HG03558 (cell line): ENCODE results near the gene MAN1A1.

ENCODE experiments used
- ATAC-seq: cut with Tn5 transposase; IDR thresholded peaks from one replicate; pipeline ENCODE4 v1.9.1; 2021; ENCODE audit warnings: moderate number of reproducible peaks; ENCODE audit not compliant: unreplicated experiment; ENCODE audit errors: extremely low read depth

MAN1A1 gene

GRCh38 chr6:119247504-119247903 is 102.1 kb downstream of the MAN1A1 start:
- no peak for ATAC-seq

- no peak for ATAC-seq
These were observed 105.9 kb downstream of the MAN1A1 start for GRCh38 chr6:119243657-119244056.

DNA sequence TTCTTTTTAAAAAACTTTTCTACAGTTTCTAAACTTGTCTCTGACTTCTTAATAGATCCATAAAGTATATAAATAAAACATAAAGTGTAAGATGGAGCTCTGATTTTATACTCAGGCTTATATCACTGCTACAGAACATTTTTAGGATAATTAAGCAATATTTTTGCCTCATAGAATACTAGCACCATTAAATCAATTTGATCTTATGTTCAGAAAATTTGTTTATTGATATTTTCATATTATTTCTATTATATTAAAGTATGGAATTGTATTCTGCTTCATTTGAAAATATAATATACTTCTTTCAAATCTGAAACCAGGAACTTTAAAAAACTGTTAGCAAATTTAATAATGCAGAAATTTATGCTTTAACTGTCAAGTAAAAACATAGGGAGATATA is 106.5 kb downstream of the MAN1A1 start:
- ATAC-seq = no peak

DNA sequence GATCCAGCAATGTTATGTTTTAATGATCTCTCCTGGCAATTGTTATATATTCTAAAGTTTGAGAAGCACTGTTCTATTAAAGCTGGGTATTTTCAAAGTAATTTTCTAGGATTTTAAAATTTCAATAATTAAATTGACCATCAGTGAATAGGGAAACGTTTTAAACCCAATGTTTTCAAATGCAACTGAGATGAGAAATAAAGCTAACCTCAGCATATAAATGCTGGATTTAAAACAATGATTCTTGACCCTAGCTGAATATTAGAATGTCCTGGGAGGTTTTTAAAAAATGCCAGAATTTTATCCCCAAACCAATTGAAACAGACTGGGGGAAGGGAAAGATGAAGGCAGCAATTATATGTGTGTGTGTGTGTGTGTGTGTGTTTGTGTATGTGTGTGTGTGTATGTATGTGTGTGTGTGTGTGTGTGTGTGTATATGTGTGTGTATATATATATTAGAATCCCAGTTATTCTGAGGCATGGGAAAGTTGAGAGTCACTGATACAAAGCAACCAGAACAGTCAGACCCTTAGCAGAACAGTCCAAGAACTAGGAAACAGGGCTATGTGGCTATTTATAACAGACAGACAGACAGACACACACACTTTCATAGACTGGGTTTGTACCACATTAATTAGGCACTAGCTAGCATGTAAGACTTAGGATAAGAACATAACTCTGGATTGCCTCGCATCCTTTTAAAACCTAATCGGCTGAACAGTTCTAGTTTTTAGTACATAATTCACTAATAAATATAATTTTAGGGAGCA is 107.8 kb downstream of the MAN1A1 start:
- no peak for ATAC-seq

- peak; percentile 42 for ATAC-seq
These were observed 108.5 kb downstream of the MAN1A1 start for GRCh38 chr6:119241111-119241465.

DNA sequence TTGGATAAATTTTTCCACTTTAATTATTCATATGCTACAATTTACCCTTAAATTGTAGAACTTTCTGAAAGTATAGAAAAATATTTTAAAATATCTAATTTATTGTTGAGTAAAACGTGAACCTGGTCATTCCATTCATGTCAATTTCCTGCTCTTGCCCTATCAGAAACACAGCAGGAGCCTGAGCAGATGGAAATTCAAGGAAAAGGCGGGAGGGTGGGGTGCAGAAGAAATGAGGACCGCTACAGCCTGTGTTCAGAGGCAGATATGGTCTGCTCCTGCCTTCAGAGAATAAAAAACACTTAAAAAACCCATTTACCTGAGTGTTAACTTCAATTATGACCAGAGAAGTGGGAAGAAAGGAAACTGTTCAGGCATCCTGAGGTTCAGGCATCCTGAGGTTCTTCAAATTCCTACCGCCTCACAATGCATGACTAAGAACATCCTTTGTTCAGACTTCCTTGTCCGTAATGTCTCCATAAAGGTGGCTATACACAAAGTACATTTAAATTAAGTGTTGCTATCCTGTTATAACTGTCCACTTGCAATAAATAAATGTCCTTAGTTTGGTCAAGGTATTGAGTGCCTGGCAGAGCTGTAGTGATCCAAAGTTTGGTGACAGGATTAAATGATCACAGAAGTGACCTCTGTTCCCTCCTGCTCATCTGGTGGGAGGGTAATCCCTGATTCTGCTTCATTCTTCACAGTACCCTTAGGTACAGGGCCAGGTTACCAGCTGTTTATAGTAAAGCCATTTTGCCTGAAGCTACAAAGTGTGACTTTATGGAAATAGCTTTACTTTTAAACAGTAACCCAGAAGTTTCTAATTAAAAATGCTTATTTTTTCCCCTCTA is 109.1 kb downstream of the MAN1A1 start:
- peak; percentile 24 for ATAC-seq

- no peak for ATAC-seq
These were observed 112.3 kb downstream of the MAN1A1 start for GRCh38 chr6:119237177-119237715.

GRCh38 chr6:119234941-119235340 is 114.6 kb downstream of the MAN1A1 start:
- ATAC-seq = no peak

DNA sequence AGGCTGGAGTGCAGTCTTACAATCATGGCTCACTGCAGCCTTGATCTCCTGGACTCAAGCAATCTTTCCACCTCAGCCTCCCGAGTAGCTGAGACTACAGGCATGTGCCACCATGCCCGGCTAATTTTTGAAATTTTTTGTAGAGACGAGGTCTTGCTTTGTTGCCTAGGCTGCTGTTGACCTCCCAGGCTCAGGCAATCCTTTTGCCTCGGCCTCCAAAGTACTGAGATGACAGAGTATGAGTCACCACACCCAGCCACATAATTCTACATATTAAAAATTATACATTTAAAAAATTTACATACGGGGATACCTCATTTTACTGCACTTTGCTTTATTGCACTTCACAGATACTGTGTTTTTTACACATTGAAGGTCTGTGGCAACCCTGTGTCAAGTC is 115.1 kb downstream of the MAN1A1 start:
- ATAC-seq = no peak

DNA sequence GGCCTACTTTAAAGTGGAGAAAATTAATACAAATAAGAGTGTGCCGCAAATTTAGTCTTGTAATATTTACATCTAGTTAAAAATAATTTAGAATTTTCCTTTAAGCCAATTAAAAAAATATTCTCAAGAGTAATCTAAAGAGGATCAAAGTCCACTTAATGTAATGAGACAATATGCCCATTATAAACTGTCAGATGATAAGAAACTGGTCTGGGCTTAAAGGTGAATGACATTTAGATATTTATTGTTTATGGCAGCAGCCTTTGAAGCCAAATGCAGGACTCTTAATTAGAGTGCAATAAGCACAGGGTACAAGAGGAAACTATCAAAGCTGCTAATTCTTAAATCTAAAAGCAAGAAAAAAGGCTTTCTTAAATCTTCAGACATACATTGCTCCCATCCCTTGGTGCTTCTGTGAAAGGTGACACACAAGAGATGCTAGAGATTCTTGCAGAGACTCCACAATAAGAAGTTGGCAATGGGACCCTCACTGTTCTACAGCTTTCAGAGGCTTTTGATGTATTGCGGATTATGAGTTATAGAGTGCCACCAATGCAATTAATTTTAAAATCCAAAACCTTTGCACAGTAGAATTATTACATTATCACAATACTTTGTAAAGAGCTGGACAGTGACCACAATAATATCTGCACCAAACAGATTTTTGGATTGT is 116.1 kb downstream of the MAN1A1 start:
- no peak for ATAC-seq

DNA sequence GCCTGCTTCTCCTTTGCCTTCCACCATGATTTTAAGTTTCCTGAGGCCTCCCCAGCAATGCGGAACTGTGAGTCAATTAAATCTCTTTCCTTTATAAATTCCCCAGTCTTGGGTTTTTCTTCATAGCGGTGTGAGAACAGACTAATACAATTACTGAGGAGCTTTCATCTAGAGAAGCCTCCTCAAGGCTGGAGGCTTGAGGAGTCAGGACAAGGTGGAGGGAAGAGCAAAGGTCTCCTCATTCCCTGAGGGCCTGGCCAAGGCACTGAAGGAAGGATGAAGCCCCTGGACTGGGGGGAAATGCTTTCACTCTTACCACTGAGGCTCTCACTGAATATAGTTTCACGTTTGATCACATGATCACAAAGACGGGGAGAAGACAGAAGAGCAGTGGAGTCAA is 118.2 kb downstream of the MAN1A1 start:
- no peak for ATAC-seq

DNA sequence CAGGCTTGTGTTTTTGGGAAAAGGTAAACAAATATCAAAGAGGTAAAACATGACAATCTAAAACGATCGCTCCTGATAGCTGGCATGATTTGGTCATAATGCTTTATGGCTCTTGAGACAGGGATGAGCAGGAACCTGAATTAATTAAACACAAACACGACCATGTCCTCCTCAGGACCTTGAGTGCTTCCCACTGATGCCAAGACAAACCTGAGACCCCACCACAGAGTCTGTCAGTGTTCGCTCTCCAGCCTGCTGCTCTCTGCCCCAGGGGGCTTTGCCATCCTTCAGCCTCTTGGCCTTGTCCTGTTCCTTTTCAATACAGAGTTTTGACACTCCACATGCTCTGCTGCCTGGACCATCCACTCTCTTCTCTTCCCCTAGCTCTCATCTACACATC is 119.4 kb downstream of the MAN1A1 start:
- ATAC-seq = no peak

DNA sequence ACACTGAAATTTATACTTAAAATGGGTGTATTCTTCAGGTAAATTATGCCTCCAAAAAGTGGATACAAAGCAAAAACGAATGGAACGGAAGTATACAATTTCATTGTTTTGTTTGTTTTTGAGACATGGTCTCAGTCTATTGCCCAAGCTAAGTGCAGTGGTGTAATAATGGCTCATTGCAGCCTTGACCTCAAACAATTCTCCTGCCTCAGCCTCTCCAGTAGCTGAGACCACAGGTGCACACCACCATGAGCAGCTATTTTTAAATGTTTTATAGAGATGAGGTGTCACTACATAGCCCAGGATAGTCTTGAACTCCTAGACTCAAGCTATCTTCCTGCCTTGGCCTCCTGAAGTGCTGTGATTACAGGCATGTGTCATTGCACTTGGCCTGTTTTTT is 122.2 kb downstream of the MAN1A1 start:
- ATAC-seq = no peak

DNA sequence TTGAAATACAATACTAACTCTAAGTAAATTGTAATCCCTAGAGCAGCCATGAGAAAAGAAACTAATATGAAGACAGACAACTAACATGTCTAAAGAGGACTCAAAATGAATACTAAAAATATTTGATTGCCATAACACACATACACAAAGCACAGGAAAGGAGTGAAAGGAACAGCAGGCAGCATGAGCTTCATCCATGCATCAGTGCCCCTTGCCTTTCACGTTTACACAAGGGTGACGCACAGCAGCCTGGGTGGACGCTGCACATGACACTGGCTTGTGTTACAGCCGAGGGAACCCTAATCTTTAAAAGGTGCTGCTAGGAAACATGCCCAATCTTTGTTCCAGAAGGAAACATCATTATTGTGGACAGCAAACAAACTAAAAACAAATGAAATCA is 123.5 kb downstream of the MAN1A1 start:
- ATAC-seq = no peak

GRCh38 chr6:119224095-119224701 is 125.4 kb downstream of the MAN1A1 start:
- no peak for ATAC-seq

DNA sequence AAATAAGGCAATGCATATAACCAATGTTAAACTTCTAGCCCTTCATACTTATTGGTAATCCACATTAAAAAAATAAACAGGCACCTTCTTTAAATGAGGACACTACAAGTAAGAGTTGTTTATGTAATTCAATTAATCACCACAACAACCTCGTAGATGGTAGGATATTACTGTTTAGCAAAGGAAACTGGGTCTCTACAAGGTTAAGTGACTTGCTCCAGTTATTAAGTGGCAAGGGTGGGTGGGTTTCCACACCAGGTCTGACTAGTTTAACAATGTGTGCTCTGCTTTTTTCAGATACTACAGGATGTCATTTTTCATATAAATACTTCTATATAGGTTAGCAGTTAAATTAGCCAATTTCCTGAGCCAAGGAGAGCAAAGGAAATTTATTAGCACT is 129.1 kb downstream of the MAN1A1 start:
- no peak for ATAC-seq

DNA sequence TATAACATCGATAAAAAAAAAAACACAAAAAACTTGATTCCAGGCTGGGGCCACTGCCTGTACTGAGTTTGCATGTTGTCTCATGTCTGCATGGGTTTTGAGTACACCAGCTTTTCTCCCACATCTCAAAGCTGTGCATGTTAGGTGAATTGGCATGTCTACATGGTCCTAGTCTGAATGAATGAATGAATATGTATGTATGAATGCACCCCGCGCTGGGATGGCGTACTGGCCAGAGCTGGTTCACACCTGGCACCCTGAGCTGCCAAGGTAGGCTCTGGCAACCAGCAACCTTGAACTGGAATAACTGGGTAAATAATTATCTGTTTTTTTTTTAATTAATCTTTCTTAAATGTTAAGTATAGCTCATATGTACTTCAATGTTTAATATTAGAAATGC is 131.0 kb downstream of the MAN1A1 start:
- no peak for ATAC-seq

- no peak for ATAC-seq
These were observed 133.5 kb downstream of the MAN1A1 start for GRCh38 chr6:119215885-119216590.

DNA sequence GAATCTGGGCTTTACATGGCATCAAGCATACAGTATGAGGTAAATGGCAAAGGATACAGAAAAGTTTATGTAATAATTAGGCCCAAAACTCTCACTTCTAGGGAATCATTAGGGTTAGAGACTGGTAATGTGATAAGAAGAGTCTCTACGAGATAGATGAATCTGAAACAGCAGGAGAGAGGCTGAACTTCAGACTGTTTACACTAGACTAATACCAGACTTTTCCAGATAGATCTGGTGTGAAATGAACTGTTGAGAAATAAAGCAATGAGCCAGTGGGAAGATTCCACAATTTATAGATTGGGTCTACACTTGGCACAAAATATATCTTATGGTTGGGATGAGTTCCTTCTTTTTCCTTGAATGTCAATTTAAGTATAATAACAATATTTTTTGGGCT is 134.3 kb downstream of the MAN1A1 start:
- ATAC-seq = no peak

GRCh38 chr6:119210596-119210995 is 139.0 kb downstream of the MAN1A1 start:
- no peak for ATAC-seq
